HG02973 (cell line): ENCODE data around the gene OR5K4.

Experiments used
- ATAC-seq: cut with Tn5 transposase; IDR thresholded peaks from one replicate; pipeline ENCODE4 v1.9.1; 2021; ENCODE audit warnings: moderate library complexity; ENCODE audit not compliant: unreplicated experiment

Gene OR5K4

GRCh38 chr3:98353554-98353953 is at the start of gene OR5K4:
TSS of gene OR5K4 (plus strand) at chr3:98353854. CDS start at chr3:98353854, 0 bp downstream.
- no peak for ATAC-seq

GRCh38 chr3:98322101-98322500 is 31.6 kb upstream of the OR5K4 start:
- no peak for ATAC-seq

DNA sequence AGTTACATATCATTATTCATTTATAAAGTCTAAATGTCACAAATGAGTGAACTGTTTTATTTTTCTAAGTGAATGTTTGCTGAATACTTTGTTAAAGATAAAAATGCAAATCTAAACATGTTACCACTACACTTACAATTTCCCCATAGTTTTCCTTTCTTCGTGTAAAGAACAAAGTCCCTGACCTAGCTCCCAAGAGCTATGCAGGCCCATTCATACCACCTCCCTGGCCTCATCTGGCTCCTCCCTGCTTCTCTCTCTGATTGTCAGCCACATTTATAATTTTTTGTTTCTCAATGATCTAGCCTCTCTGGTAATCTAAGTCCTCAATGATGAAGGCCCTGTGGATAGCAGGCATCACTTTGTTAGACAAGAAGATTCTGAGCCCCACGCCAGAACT is 31.0 kb upstream of the OR5K4 start:
- no peak for ATAC-seq

GRCh38 chr3:98323425-98323824 is 30.2 kb upstream of the OR5K4 start:
- no peak for ATAC-seq

- no peak for ATAC-seq
Measured at GRCh38 chr3:98325055-98325454, 28.6 kb upstream of the OR5K4 start.

DNA sequence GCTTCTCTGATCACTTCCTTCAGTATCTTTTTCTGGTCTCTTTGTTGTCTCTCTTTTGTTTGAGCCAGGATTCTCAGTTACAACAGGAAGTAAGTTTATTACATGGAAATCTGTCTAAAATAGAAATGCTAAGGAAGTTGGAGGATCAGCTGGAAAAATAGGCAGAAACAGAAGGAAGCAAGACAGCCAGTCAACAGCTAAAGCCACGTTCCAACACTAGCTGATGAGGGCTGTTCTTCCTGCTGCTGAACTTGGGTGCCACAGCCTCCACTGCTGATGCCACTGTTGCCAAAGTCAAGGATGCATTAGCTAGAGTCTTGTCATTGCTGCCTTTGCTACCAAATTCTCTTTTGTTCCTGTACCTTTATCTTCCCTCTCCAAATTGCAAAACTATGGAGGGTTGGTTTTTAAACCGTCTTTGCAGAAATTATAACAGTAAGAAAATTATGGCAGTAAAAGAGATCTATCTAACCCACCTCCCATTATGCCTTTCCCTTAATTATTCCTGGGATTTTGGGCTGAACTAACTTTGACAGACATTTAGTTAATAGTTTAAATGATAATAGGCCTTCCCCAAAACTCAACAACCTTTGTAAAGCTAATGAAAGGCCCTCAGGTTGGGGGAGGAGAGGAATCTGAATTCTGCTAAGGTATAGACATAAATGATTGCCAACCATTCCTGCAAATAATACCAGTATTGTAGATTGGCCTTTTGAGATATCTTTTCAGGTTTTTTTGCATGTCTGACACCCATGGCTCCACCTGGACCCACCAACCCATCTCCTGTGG is 27.4 kb upstream of the OR5K4 start:
- ATAC-seq: no peak

GRCh38 chr3:98326945-98327344 is 26.7 kb upstream of the OR5K4 start:
- peak; percentile 70 for ATAC-seq

- ATAC-seq: no peak
Measured at GRCh38 chr3:98328933-98329332, 24.7 kb upstream of the OR5K4 start.

DNA sequence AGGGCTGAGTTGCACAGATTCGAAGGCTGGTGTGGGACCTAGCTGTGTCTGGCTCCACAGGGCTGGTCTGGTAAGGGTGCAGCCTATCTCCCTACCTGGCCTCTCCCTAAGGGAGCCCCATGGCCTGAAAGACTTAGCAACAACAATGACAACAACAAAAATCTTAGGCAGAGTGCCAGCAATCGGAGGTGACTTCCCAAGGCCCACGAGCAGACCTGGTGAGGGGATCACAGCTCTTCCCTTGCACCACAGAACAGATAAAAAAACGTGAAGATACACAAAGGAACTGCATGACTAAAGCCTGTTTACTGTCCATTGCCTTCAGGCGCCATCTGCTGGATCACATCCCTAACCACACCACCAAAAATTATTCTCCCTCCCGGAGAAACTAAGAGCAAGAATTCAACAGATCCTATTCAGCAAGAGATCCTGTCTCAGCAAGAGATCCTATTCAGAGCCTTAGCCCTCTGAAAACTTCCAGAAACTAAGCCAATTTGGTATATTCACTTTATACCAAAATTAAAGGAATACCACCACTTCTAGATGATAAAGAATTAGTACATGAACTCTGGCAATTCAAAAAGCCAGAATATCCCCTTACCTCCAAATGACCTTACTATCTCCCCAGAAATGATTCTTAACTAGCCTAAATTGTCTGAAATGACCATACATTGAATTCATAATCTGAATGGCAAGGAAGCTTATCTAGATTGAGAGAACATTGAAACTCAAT is 24.1 kb upstream of the OR5K4 start:
- ATAC-seq: peak; percentile 63

DNA sequence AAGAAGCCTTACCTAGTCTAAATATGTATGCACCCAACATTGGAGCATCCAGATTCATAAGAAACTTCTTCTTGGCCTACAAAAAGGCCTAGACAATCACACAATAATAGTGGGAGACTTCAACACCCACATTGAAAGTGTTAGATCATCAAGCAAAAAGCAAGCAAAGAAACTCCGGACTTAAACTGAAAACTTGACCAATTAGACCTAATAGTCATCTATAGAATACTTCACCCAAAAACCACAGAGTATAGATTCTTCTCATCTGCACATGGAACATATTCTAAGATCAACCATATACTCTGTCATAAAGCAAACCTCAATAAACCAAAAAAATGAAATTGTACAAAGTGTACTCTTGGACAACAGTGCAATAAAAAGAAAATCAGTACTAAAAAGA is 22.3 kb upstream of the OR5K4 start:
- ATAC-seq: no peak

DNA sequence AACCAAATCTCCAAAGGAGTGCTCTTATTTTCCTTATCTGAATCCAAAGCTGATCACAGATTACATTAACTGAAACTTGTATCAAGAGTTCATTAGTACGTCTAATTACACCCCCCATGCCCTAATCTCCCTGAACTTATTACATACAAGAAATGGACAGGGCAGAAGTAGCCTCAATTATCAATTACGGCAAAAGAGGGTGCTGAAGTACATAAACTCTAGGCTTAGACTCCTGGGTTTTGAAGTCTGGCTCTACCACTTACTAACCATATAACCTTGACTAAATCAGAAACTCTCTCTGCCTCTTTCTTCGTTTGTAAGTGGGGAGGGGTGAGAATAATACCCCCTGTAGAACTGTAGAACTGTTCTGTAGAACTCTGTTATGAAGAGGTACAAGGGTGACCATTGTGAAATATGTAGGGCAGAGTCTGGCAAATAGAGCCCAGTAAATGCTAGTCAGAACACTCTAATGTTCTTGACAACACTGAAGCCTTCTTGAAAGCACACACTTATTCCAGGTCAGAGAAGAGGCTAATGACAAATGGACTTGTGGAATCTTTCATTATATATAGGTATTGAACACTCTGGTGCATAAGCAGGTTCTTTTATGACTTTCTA is 19.6 kb upstream of the OR5K4 start:
- ATAC-seq: peak; percentile 59

- ATAC-seq: no peak
Measured at GRCh38 chr3:98339031-98339430, 14.6 kb upstream of the OR5K4 start.

DNA sequence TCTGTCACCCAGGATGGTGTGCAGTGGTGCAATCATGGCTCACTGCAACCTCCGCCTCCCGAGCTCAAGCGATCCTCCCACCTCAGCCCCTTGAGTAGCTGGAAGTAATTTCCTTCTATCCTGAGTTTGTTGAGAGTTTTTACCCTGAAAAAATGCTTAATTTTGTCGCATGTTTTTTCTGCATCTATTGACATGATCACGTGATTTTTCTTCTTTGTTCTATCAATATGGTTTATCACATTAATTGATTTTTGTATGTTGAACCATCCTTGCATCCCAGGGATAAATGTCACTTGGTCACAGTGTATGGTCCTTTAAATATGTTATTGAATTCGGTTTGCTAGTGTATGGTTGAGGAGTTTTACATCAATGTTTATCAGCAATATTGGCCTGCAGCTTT is 11.9 kb upstream of the OR5K4 start:
- ATAC-seq: no peak

GRCh38 chr3:98343647-98344507 is 9.8 kb upstream of the OR5K4 start:
- peak; percentile 58 for ATAC-seq

- no peak for ATAC-seq
Measured at GRCh38 chr3:98350082-98350481, 3.6 kb upstream of the OR5K4 start.

GRCh38 chr3:98359250-98359649 is 5.6 kb downstream of the OR5K4 start:
- ATAC-seq: no peak

DNA sequence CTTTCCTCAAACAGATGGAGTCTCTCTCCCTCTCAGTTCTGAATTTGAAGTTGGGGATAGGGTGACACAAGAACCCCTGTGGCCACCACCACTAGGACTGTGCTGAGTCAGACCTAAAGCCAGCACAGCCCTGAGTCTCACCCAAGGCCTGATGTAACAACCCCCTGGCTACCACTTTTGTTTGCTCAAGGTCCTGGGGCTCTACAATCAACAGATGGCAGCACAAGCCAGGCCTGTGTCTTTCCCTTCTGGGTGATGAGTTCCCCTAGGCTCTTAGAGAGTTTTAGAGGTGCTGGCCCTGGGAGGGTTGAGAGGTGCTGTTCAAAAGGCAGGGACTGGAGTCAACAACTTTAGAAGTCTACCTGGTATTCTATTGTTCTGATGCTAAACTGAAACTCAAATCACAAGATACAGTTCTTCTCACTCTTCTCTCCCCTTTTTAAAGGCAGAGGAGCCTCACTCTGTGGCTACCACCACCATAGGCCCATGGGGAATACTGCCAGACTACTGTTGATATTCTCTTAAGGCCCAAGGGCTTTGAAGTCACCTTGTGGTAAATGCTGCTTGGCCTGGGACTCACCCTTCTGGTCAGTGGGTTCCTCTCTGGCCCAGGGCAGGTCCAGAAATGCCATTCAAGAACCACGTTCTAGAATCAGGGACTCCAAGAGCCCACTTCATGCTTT is 6.5 kb downstream of the OR5K4 start:
- ATAC-seq: no peak

- no peak for ATAC-seq
Measured at GRCh38 chr3:98360681-98361080, 7.0 kb downstream of the OR5K4 start.

DNA sequence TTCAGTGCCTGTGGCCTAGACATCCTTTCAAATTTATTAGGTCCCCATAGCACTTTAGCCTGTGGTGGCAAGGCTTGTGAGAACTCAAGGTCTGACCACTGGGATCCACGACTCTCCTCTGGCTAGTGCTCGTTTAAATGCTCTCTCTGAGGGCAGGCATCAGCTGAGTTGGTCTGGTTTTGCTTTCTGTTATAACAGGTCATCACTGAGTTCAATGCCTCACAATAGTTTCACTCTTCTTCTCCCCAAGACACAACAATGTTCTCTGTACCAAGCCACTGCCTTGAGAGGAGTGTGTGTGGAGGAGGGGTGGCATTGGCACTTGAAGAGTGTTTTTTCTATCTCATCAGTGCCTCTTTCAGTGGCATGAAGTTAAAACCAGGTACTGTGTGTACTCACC is 7.6 kb downstream of the OR5K4 start:
- ATAC-seq: peak; percentile 56

- ATAC-seq: no peak
Measured at GRCh38 chr3:98367464-98368246, 14.0 kb downstream of the OR5K4 start.
